Sigmoid colon (tissue), 4 donors: Measurements from ENCODE around the gene PPFIBP2.

Experiments used
- EP300 ChIP-seq, 4 donors: sonication (generic); formaldehyde crosslinking; IDR thresholded peaks; one replicate each; pipeline ENCODE4 v1.6.1; 2017; ENCODE audit warnings: antibody characterized with exemption in 4 of 4
- POLR2A ChIP-seq, 2 donors: fragments of 450-650 bp; IDR thresholded peaks; one replicate each; pipeline ENCODE4 v1.6.1; 2016; ENCODE audit warnings: antibody characterized with exemption in 2 of 2, mild to moderate bottlenecking in 2 of 2, moderate library complexity in 2 of 2
- POLR2AphosphoS5 ChIP-seq, 4 donors: sonication (generic); formaldehyde crosslinking; IDR thresholded peaks; one replicate each; pipeline ENCODE4 v1.6.1; 2017; ENCODE audit warnings: antibody characterized with exemption in 4 of 4
- TF ChIP-seq, protein P1 (sequence below), 4 experiments: fragments of 450-650 bp in 3 of 4; fragments of 200-600 bp in 1 of 4; IDR thresholded peaks; one replicate each; pipeline ENCODE4 v1.5.1; 2016 to 2019; ENCODE audit warnings: antibody characterized with exemption in 4 of 4, mild to moderate bottlenecking in 3 of 4, moderate library complexity in 2 of 4

DNA sequence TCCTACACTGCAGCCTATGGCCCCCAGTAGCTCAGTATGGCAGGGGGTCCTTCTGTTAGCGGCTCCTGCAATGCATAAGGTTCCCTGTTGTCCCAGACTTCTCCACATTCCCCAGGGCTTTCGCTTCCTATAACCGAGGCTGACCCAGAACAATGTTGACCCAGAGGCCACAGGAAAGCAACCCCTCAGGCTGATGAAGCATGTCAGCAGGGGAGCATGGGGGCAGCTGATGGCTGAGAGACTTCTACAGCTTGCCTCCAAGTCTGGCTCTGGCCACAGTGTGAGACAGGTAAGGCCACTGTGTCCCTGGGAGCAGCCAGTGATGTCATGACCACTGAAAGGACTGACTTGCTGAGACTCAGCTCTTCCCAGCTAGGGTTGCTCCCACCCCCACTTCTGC, 12.5 kb upstream of the PPFIBP2 start:
- TF ChIP-seq, protein P1, sequence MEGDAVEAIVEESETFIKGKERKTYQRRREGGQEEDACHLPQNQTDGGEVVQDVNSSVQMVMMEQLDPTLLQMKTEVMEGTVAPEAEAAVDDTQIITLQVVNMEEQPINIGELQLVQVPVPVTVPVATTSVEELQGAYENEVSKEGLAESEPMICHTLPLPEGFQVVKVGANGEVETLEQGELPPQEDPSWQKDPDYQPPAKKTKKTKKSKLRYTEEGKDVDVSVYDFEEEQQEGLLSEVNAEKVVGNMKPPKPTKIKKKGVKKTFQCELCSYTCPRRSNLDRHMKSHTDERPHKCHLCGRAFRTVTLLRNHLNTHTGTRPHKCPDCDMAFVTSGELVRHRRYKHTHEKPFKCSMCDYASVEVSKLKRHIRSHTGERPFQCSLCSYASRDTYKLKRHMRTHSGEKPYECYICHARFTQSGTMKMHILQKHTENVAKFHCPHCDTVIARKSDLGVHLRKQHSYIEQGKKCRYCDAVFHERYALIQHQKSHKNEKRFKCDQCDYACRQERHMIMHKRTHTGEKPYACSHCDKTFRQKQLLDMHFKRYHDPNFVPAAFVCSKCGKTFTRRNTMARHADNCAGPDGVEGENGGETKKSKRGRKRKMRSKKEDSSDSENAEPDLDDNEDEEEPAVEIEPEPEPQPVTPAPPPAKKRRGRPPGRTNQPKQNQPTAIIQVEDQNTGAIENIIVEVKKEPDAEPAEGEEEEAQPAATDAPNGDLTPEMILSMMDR (IDR thresholded peaks at IDR 0.05), result no peak
- TF ChIP-seq POLR2A (IDR thresholded peaks at IDR 0.05) (no peak), EP300 (IDR thresholded peaks at IDR 0.05) (no peak), POLR2AphosphoS5 (IDR thresholded peaks at IDR 0.05) (no peak)
